Stimulated activated CD8-positive, alpha-beta memory T cell treated with anti-CD3 and anti-CD28 coated beads, Interleukin-12 subunit alpha, Interleukin-12 subunit beta, amount 100 ng/mL, for 24 hours (primary cell): ENCODE data around the gene PTPRF.

Experiments
- DNase-seq: peaks from one replicate; pipeline ENCODE4 v3.0.0-alpha.2; 2020; ENCODE audit errors: extremely low read depth

The PTPRF gene

GRCh38 chr1:43605157-43605556 lies 74.5 kb downstream of the PTPRF start:
- DNase-seq = no peak

- DNase-seq = no peak
These were observed 75.1 kb downstream of the PTPRF start for GRCh38 chr1:43605766-43606165.

GRCh38 chr1:43606624-43607023 lies 75.9 kb downstream of the PTPRF start:
- DNase-seq = no peak

GRCh38 chr1:43608827-43609226 lies 78.1 kb downstream of the PTPRF start:
- DNase-seq = no peak

- DNase-seq = no peak
These were observed 79.7 kb downstream of the PTPRF start for GRCh38 chr1:43610339-43610738.

GRCh38 chr1:43611950-43612349 lies 81.3 kb downstream of the PTPRF start:
- DNase-seq = no peak

- no peak for DNase-seq
These were observed 81.7 kb downstream of the PTPRF start for GRCh38 chr1:43612406-43612805.

GRCh38 chr1:43613075-43613942 lies 82.6 kb downstream of the PTPRF start:
- no peak for DNase-seq

GRCh38 chr1:43614211-43614610 lies 83.5 kb downstream of the PTPRF start:
- DNase-seq = no peak

GRCh38 chr1:43614891-43615290 lies 84.2 kb downstream of the PTPRF start:
- DNase-seq = no peak

GRCh38 chr1:43616383-43616782 lies 85.7 kb downstream of the PTPRF start:
- no peak for DNase-seq

- DNase-seq = no peak
These were observed 86.3 kb downstream of the PTPRF start for GRCh38 chr1:43617011-43617410.

- DNase-seq = no peak
These were observed 87.0 kb downstream of the PTPRF start for GRCh38 chr1:43617668-43618067.

- DNase-seq = no peak
These were observed 88.0 kb downstream of the PTPRF start for GRCh38 chr1:43618521-43619313.

- no peak for DNase-seq
These were observed 88.7 kb downstream of the PTPRF start for GRCh38 chr1:43619314-43619790.

- no peak for DNase-seq
These were observed 89.6 kb downstream of the PTPRF start for GRCh38 chr1:43619996-43620920.

GRCh38 chr1:43620956-43621355 lies 90.3 kb downstream of the PTPRF start:
- no peak for DNase-seq

- DNase-seq = no peak
These were observed 90.7 kb downstream of the PTPRF start for GRCh38 chr1:43621386-43621785.

GRCh38 chr1:43621861-43622260 lies 91.2 kb downstream of the PTPRF start:
- DNase-seq = no peak

GRCh38 chr1:43622471-43622870 lies 91.8 kb downstream of the PTPRF start:
- DNase-seq = no peak

GRCh38 chr1:43622901-43623780 lies 92.5 kb downstream of the PTPRF start:
- no peak for DNase-seq
